ENCODE results near the gene ALCAM.

- TF ChIP-seq CTCF (conservative IDR thresholded peaks at IDR 0.05 in 1 of 2, IDR thresholded peaks at IDR 0.05 in 1 of 2; ENCODE audit: low read depth in 1 of 2, low read length in 2 of 2), result no peak
- TF ChIP-seq EZH2 (IDR thresholded peaks at IDR 0.05; ENCODE audit: low read length, missing control alignments), result no peak
These were observed 38.9 kb upstream of the ALCAM start for GRCh38 chr3:105327662-105328337.
